Left lobe of liver (tissue), 2 donors: ENCODE data around the gene OCSTAMP. TPM values are rescaled to one million over a fixed set of nuclear protein-coding genes. Genes with fewer than 3 reads are reported as not detected.

Source experiments
- ATAC-seq: fragments of 200-7000 bp; cut with Tn5 transposase; one replicate; pipeline ENCODE4 v1.9.1; 2020; ENCODE audit warnings: mild to moderate bottlenecking, moderate library complexity
- DNase-seq: peaks from one replicate; pipeline ENCODE4 v3.0.0-alpha.2; 2020; ENCODE audit warnings: low spot score
- total RNA-seq: library from RNA; stranded (reverse); gene quantifications from one replicate; pipeline ENCODE4 v1.2.1, GENCODE V29; 2021
- donor health status: DM: no; HTN: no; CAD: no; lungs with moderate emphysema.
- donor health status: DM: no; HTN: yes; CAD: no.

The OCSTAMP gene, protein sequence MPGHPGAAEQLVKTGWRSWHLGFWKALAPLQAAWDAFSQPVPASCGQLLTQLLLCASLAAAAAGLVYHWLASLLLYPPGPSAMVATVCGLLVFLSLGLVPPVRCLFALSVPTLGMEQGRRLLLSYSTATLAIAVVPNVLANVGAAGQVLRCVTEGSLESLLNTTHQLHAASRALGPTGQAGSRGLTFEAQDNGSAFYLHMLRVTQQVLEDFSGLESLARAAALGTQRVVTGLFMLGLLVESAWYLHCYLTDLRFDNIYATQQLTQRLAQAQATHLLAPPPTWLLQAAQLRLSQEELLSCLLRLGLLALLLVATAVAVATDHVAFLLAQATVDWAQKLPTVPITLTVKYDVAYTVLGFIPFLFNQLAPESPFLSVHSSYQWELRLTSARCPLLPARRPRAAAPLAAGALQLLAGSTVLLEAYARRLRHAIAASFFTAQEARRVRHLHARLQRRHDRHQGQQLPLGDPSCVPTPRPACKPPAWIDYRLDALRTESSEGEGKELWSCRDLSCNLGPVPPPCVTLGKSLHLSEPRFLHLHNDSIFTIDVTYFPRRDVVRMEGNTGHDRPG
- total RNA-seq = not detected

DNA sequence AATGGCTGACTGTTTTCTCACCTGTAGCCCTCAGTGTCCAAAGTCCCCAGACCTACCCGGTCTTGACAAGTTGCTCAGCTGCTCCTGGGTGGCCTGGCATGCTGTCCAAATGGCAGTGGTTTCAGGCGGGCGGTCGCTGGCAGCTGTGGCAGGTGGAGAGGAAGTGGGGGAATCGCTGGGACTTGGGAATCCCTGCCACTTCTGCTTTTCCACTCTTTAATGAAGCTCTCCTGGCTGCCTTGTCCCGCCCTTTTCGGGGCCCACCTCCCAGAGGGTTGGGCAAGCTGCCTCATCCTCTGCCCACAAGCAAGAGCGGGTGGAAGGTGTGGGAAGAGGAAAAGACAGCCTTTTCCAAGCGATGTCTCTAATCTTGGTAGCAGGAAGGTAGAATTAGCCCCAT, at the start of gene OCSTAMP:
Gene OCSTAMP, minus strand, starts transcription at position 194 of the 400 bp plus-strand sequence. Its CDS starts 94 bp downstream, at position 100.
- DNase-seq (no peak), ATAC-seq (no peak)

DNA sequence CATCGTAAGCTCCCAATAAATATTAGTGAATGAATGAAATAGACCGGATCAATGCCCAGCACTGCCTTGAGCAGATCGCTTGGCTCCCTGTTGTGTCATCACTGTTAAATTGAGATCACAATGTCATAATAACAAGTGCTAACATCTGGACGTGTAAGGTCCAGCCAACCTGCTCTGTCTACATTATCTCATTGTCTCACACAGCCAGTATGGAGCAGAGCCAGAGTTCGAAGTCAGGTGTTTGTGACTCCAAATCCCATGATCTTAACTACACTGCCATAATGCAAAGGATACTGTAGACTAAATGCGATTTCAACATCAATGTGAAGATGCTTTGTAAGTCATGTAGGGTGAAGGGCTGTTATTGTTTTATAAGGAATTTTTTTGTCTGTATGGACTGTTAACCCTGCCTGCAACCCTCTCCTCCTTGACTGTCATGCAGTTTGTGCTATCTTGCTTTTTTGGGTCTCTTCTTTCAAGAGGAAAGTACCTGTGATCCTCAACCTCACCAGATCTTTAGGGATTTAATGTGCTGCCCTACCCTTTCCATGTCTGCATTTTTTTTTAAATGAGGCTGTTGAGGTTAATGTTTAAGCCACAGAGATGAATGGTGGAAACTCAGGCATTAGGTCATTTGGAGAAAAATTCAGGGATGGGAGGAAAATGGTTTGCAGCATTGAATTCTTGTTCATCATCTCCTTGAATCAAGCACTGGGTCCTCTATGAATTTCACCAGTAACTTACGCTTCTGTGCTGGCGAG, 49.0 kb upstream of the OCSTAMP start:
- DNase-seq = no peak
- no peak for ATAC-seq

DNA sequence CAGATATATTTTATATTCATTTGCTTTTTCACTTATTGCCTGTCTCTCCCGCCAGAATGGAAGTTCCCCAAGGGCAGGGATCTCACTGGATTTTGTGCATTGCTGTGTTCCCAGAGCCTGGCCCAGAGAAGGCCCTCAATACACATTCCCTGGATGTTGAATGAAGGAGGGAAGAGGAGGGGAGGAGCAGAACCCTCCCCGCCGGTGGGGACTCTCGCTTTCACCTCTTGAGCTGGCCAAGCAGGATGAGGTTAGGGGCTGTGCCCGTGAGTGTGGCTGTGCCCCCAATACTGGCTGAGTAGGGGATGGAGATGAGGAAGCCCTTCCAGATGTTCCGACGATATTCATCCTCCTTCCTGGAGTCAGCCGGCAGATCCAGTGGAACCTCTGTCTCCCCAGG, 45.5 kb upstream of the OCSTAMP start:
- DNase-seq = no peak
- ATAC-seq = no peak

DNA sequence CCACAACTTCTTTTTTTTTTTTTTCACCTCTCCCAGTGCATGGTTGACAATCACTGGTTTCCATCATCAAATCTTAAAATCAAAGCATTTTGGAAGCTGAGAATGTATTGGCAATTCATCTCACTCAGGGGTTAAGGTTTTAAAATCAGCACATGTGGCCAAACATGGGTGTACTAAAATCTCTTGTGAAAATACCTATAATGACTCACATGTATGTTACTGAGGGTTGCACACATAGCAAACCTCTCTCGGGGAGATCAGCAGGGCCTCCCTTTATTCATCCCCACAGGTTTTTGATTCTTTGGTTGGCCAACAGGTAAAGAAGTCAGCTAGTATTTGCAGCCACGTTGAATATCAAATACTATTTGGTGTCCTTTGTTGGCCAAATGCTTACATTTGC, 44.3 kb upstream of the OCSTAMP start:
- no peak for ATAC-seq
- DNase-seq = no peak

DNA sequence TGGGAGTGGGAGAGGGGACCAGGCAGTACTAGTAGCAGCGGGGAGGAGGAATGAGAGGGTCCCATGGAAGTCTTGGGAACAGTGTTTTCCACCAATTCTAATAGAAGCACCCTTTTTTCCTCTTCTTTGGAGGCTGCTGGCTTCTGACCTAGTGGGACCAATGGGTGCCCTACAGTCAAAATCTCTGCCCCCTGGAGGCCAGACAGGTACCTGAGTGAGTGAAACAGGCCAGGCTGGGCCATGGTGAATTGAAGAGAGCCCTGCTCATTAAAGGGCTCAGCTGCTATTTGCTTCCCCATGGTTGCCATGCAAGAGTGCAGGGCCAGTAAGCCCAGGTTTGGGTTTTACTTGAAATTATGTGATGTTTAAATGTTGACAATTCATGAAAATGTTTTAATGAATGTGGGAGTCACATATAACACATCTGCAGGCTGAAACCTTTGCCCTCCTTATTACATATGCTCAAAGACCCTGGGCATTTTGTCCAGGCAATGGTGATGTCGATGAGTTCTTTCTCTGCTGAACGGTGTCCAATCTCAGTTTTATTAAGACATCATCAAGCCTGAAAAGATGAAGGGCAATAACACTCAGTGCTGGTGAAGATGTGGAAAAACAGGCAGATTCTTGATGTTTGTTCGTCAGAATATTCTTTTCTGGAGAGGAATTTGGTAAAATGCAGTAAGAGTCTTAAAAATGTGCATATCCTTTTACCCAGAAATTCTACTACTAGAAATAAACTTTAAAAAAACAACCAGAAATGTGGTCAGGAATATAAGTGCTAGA, 42.3 kb upstream of the OCSTAMP start:
- no peak for ATAC-seq
- DNase-seq = no peak

DNA sequence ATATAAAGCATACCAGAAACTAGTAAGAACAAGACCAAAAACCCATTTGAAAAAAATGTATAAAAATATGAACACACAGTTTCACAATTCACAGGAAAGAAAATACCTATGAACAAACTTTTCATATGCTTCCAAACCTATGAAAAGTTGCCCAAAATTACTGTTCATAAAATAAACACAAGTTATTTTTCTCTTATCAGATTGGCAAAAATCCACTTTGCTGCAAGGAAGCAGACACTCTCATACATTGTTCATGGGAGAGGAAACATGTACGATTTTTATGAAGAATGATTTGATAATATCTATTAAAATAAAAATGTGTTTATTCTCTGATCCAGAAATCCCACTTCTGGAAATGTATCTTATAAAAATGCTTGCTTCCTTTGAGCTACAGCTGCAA, 40.0 kb upstream of the OCSTAMP start:
- no peak for ATAC-seq
- DNase-seq = no peak

DNA sequence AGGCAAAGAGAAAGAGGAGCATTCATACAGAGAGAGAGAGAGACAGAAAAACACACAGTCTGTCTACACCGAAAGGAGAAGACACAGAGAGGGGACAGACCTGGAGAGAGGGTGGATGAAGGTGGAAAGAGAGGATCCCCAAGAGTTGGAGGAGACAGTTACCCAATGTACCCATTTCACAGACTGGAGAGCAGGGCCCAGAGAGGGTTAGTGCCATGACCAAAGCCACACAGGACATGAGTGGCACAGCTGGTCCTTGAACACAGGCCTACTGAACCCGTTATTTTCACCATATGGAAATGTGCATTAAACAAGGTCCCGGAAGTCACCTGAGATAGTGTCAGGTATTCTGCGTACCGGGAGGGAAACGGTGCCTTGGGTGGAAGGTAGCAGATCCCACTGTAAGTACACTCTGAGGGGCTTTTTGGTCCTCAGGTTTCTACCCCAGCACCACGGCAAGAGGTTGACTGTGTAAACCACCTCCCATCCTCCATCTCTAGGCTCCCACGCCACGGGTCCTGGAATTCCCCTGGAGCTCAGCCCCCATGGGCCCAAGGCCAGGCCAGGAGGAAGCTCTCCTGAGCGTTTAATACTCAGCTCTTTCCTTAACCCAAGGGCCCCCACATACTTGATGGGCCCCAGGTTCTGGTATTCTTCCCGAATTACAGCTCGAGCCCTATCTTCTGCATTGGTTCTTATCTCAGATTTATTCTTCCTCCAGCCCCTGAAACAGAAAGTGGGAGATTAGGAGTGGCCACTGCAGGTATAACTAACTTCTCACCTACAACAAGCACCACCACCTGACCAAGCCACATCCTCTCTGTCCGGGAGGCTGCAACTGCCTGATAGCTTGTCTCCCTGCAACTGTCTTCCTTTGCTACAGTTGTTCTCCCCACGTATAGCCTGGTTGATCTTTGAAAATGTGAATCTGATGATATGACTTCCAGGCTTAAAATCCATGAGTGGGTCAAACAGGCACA, 38.4 kb upstream of the OCSTAMP start:
- ATAC-seq = no peak
- DNase-seq = no peak

DNA sequence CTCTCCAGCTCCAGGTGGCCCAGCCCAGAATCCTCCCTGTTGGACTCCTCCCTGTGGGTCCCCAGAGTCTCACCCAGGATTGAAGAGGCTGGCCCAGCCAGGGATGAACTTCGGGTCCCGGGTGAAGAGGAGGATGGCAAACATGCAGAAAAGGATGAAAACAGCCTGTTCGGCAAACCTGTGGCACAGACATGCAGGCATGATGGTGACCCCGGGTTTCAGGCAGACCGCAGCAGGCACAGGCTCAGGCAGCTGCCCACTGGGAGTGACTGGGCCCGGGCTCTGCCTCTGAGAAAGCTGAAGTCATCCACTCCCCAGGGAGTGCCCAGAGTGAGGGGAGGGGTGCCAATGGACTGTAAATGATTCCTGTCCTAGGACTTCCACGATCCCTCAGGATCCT, 37.5 kb upstream of the OCSTAMP start:
- no peak for ATAC-seq
- no peak for DNase-seq

DNA sequence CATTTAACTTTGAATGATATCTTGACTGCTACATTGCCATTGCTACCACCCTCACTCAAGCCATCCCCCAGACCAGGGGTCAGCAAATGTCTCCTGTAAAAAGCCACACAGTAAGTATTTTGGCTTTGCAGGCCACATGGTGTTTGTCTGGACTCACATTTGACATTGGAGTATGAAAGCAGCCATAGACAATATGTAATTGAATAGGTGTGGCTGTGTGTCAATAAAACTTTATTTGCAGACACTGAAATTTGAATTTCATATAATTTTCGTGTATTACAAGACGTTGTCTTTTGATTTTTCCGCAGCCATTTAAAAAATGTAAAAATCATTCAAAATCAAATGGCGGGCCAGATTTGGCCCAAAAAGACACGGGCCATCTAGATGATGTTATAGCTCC, 36.3 kb upstream of the OCSTAMP start:
- ATAC-seq (no peak), DNase-seq (no peak)

DNA sequence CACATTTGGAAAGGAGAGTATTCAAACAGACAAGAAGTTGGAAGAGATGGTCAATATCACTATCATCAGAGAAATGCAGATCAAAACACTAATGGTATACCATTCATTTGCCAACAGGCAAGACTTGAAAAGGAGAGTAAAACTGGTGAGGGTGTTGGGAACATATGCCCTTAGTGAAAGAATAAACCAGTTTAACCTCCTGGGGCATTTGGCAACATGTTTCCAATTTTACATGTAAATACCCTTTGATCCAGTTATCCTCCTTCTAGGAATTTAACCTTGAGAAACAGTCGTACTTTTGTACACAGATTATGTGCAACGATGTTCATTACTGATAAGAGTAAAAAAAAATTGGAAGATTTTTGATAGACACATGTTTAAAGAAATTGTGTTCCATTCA, 34.1 kb upstream of the OCSTAMP start:
- ATAC-seq = no peak
- no peak for DNase-seq

DNA sequence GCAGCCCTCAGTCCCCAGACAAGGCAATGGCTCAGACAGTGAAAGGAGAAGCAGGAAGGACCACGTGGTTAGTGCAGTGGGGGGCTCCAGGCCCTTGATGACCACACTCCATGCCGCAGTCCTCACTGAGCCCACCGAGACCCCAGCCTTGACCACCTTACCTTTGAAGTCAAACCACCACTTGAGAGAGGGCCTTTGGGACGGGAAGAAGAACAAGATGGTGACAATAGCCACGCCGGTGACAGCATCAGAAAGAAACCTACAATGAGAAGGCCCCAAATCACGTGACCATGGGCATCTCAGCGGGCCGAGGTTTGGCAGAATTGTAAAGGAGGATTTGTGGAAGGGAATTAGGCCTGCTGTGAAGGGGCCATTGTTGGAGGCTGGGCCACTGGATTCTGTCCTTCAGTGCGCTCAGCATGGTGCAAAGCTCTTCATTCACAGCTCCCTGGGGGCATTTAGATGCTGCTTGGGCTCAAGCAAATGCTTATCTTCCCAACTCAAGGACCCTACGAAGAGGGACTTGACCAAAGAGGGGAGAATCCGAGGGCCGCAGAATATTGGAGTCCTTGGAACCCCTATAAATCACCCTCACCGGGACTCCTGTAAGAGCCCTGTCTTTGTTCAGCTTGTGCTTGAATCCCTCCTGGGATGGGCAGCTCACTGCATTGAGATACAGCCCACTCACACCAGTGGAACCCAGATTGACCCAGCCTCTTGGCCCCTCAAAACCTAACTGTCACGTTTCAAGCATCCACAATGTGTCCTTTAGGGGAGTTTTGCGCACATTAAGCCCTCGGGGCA, 33.2 kb upstream of the OCSTAMP start:
- no peak for ATAC-seq

DNA sequence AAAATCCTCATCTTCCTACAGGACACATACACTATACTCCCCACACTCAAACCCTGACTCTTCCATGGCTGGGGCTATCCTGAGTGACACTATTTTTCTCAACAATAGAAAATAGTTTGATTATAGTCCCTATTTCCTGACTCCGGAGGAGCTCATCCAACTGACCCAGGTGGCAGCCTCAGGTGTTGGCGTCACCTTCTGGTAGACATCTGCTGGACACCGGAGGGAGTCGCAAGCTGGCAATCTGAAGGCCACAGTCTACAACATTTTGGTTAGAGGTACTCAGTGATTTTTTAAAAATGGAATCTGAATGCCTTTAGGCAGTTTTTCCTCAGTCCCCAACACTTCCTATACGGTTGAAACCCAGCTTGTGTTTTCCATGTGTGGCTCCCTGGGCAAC, 32.2 kb upstream of the OCSTAMP start:
- no peak for ATAC-seq
- no peak for DNase-seq

More for the DNA sequence above, 33.2 kb upstream of the OCSTAMP start:
- DNase-seq = no peak

DNA sequence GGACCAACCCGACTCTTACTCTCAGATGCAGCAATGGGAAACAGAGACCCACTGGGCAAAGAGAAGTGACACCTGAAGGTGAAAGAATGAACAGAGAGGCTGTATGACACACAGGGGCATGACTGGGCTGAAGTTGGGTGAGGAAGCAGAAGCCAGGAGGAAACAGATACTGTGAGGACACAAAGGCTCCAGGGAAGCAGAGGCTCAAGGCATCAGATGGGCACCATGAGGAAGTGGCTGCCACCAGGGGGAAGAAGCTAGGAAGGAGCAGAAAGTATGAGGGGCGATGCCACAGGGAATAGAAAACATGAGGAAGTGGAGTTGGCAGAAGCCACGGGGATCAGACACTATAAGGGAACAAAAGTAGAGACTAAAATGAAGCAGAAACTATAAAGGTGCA, 30.9 kb upstream of the OCSTAMP start:
- ATAC-seq (no peak), DNase-seq (no peak)

DNA sequence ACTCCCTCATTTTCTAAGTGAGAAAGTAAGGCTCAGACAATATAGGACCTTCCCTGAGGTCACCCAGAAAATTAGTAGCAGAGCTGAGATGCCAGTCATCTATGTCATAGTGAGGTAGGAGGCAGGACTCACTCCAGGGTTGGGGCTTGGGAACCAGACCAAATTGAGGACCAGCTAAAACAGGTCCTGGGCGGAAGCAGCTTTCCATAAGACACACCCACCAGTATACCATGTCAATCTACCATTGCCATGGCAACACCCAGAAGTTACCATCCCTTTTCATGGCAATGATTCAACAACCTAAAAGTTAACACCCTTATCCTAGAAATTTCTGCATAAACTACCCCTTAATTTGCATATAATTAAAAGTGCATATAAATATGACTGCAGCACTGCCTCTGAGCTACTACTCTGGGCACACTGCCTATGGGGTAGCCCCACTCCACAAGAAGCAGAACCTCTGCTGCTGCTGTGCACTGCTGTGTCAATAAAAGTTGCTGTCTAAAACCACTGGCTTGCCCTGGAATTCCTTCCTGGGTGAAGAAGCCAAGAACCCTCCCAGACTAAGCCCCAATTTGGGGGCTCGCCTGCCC, 30.3 kb upstream of the OCSTAMP start:
- no peak for DNase-seq
- ATAC-seq = no peak

DNA sequence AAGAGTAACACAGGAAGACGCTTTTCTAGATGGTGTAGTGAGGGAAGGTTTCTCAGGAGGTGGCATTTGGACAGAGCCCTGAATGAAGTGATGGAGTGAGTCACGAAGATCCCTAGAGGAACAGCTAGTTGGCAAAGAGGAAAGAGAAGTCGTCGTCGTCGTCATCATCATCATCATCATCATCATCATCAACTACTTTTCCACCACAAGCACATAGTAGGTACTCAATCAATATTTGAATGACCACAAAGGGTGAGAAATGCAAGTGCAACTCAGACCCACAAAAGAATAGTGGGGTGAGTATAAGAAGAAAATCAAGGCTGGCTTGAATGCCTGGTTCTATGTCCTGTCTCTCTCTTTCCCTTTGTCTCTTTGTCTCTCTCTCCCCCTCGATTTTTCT, 28.3 kb upstream of the OCSTAMP start:
- ATAC-seq = no peak
- no peak for DNase-seq

DNA sequence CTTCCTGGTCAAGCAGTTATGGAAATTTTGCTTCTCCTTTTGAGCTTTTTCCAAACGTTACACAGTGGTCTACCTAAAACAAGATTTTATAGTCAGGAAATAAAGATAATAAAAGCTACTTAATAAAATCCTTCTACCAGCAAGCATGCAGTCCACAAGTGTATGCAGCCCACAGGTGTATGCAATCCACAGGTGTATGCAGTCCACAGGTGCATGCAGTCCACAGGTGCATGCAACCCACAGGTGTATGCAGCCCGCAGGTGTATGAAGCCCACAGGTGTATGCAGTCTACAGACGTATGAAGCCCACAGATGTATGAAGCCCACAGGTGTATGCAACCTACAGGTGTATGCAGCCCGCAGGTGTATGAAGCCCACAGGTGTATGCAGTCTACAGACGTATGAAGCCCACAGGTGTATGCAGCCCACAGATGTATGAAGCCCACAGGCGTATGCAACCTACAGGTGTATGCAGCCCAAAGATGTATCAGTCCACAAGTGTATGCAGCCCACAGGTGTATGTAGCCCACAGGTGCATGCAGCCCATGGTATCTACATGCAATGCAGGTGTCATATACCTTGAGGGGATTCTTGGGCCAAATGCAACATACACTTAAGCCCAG, 26.4 kb upstream of the OCSTAMP start:
- no peak for DNase-seq
- ATAC-seq = no peak

DNA sequence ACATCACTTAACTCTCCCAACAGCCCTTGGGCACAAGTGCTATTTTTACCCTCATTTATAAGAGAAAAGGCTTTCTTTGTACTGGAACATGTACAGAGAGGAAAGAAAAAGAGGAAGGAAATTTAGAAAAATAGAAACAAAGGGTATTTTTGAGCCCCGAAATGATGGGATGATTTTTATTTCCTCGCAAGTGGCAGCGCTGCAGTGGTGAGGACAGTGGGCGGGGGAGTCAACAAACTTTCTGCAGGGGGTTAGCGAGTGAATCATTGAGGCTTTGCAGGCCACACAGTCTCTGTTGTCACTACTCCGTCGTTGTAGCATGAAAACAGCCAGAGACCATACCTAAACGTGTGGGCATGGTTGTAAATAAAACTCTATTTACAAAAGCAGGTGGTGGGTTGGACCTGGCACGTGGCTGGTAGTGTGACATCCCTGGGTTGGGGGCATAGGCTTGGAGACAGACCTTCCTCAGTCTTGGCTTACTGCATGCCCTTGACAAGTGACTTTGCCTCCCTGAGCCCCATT, 25.5 kb upstream of the OCSTAMP start:
- ATAC-seq (no peak), DNase-seq (no peak)

DNA sequence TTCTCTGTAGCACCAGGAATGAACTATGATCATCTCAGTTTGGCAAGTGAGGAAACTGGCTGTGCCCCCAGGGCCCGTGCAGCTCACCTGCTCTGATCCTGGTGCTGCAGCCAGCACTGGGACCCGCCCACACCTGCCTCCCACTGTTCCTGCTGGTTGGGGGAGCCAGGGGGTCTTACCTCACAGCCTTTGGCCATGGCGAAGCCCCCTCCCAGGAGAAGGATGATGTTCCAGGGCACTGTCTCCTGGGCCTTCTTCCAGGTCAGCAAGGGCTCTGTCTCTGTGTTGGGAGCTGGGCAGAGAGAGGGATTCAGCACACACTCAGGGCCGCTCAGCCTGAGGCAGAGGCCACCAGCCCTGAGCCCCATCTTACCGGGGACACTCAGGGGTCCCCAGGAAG, 24.9 kb upstream of the OCSTAMP start:
- no peak for DNase-seq
- no peak for ATAC-seq
